Measurements from ENCODE around the gene KDELR3.

KDELR3 gene

DNA sequence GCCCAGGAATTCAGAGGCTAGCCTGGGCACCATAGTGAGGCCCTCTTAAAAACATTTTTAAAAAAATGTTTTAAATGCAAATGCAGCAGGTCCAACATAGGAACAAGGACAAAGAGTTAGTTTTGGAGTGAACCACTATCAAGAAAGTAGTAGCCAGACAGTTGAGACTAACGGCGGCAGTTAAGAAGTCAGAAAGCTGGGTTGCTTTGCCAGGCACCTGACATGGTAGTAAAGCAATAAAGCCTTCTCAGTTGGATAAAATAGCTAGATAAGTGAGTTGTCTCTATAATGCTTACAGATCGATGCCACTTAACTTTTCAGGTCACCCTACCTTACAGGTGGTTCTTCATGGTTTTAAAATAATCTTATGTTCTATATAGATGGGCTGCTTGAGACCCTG, 55.1 kb downstream of the KDELR3 start:
- TF ChIP-seq TAF1 (IDR thresholded peaks at IDR 0.05; ENCODE audit: low read depth, low read length) (no peak), PAX5 (IDR thresholded peaks at IDR 0.05; ENCODE audit: insufficient read depth, low read length, severe bottlenecking) (no peak), POLR2AphosphoS5 (IDR thresholded peaks at IDR 0.05; ENCODE audit: low read depth, low read length) (no peak), SPI1 (IDR thresholded peaks at IDR 0.05; ENCODE audit: low read depth, low read length) (no peak), POU2F2 (IDR thresholded peaks at IDR 0.05; ENCODE audit: low read depth, low read length) (no peak), POLR2A (IDR thresholded peaks at IDR 0.05; ENCODE audit: low read depth, low read length) (no peak)
- FAIRE-seq (no peak), DNase-seq (ENCODE audit: insufficient read length, low spot score) (no peak)

DNA sequence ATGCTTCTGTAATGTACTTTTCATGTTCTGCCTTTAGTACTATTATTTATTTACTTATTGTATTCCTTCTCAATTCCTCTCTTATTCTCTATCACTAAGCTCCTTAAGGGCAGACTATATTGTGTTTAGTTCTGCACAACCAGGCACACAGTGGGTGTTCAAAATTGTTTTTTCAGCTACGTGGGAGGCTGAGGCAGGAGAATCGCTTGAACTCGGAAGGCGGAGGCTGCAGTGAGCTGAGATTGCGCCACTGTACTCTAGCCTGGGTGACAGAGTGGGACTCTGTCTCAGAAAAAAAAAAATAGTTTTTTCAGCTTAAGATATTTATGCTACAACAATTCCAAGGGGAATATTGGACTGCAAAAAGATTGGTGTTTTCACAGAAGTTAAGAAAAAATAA, 55.6 kb downstream of the KDELR3 start:
- TF ChIP-seq TAF1 (IDR thresholded peaks at IDR 0.05; ENCODE audit: low read depth, low read length) (no peak), SPI1 (IDR thresholded peaks at IDR 0.05; ENCODE audit: low read depth, low read length) (no peak), POLR2A (IDR thresholded peaks at IDR 0.05; ENCODE audit: low read depth, low read length) (no peak), POLR2AphosphoS5 (IDR thresholded peaks at IDR 0.05; ENCODE audit: low read depth, low read length) (no peak), POU2F2 (IDR thresholded peaks at IDR 0.05; ENCODE audit: low read depth, low read length) (no peak), PAX5 (IDR thresholded peaks at IDR 0.05; ENCODE audit: insufficient read depth, low read length, severe bottlenecking) (no peak)
- FAIRE-seq (no peak), DNase-seq (ENCODE audit: insufficient read length, low spot score) (no peak)

DNA sequence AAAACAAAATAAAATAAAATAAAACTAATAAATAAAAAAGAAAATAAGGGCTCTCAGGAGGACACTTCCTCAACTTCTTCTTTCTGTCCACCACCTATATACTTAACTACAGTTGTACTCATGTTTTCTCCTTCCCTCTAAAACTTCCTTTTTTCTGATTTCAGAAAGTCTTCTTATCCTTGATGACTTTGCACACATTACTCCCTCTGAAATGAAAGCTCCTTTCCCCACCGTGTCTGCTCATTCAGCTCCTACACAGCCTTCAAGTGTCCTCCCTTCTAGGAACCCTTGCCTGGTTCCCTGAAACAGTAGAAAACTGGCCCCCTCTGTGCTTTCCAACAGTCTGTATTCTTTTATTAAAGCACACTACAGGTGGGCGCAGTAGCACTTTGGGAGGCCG, 56.5 kb downstream of the KDELR3 start:
- DNase-seq (ENCODE audit: insufficient read length, low spot score), result no peak
- FAIRE-seq, result no peak
- TF ChIP-seq POLR2AphosphoS5 (IDR thresholded peaks at IDR 0.05; ENCODE audit: low read depth, low read length) (no peak), POU2F2 (IDR thresholded peaks at IDR 0.05; ENCODE audit: low read depth, low read length) (no peak), SPI1 (IDR thresholded peaks at IDR 0.05; ENCODE audit: low read depth, low read length) (no peak), TAF1 (IDR thresholded peaks at IDR 0.05; ENCODE audit: low read depth, low read length) (no peak), POLR2A (IDR thresholded peaks at IDR 0.05; ENCODE audit: low read depth, low read length) (no peak), PAX5 (IDR thresholded peaks at IDR 0.05; ENCODE audit: insufficient read depth, low read length, severe bottlenecking) (no peak)

DNA sequence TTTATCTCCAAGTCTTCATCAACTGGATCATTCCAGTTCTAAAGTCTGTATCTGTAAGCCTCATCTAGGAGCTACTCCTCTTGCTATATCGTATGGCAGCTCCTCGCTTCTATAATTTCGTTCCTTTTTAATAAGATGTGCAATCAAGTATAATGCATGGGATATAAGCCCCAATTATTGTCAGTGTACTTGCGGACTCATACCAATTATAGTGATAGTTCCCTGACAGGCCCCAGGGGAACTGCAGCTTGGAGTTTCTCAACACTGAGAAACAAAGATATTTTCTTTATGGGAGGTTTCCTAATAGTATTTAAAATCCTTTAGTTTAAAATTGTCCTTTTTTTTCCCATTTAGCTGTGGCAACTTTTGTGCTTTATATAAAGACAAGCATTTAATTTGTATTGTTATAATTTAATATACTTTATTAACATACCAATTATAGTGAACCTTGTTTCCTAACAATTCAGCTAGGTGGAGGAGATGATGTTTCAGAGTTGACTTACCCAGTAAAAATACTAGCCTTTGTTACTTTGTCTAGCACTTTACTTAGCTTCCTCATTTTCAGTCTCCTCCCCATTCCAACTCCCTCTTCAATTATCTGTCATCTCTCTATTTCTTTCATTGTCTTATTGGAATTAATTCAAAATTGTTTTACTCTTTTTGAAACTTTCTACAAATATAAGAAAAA, 63.5 kb downstream of the KDELR3 start:
- no peak for DNase-seq (ENCODE audit: insufficient read length, low spot score)
- no peak for TF ChIP-seq POLR2A (IDR thresholded peaks at IDR 0.05; ENCODE audit: low read depth, low read length)
- no peak for TF ChIP-seq TAF1 (IDR thresholded peaks at IDR 0.05; ENCODE audit: low read depth, low read length)
- no peak for TF ChIP-seq PAX5 (IDR thresholded peaks at IDR 0.05; ENCODE audit: insufficient read depth, low read length, severe bottlenecking)
- no peak for TF ChIP-seq POLR2AphosphoS5 (IDR thresholded peaks at IDR 0.05; ENCODE audit: low read depth, low read length)
- TF ChIP-seq SPI1 (IDR thresholded peaks at IDR 0.05; ENCODE audit: low read depth, low read length), result no peak
- TF ChIP-seq POU2F2 (IDR thresholded peaks at IDR 0.05; ENCODE audit: low read depth, low read length), result no peak
- FAIRE-seq, result no peak
